Cardiac muscle cell (in vitro differentiated cells and primary cell): Measurements from ENCODE around the gene SENP3. TPM values are rescaled to one million over a fixed set of nuclear protein-coding genes. Genes with fewer than 3 reads are reported as not detected.
A peak's percentile ranks its signal among the peaks of the same experiment; 100 is the strongest.

ENCODE experiments used
- DNase-seq, 2 donors: peaks; one replicate each; pipeline versions ENCODE4 v3.0.0 to v3.0.0-alpha.2; 2010 to 2017; ENCODE audit warnings: low read depth in 1 of 2, low spot score in 1 of 2
- H3K27ac ChIP-seq: fragments of 200-600 bp; sonication (generic); 2 replicates; pipeline ENCODE4 v1.5.1; 2016
- H3K27me3 ChIP-seq: fragments of 200-600 bp; sonication (generic); 2 replicates; pipeline ENCODE4 v1.6.0; 2016; ENCODE audit warnings: control low read depth
- H3K36me3 ChIP-seq: fragments of 200-600 bp; sonication (generic); 2 replicates; pipeline ENCODE4 v1.5.1; 2016; ENCODE audit warnings: control low read depth
- H3K4me1 ChIP-seq: fragments of 200-600 bp; sonication (generic); 2 replicates; pipeline ENCODE4 v1.8.1; 2017; ENCODE audit warnings: low read depth, mild to moderate bottlenecking, mixed run types
- H3K4me3 ChIP-seq: fragments of 200-600 bp; sonication (generic); 2 replicates; pipeline ENCODE4 v1.5.1; 2016; ENCODE audit warnings: mild to moderate bottlenecking
- H3K9me3 ChIP-seq: fragments of 200-600 bp; sonication (generic); 2 replicates; pipeline ENCODE4 v1.5.1; 2017; ENCODE audit warnings: low read depth, mild to moderate bottlenecking, control low read depth
- polyA plus RNA-seq: library from polyadenylated mRNA; unstranded; fragments of >200 nt; fragmentation: Nextera tagmentation; extraction: Ambion mirVana; gene quantifications from 2 replicates; pipeline ENCODE4 v1.2.1, GENCODE V29; 2016
- total RNA-seq: library from RNA; depleted of rRNA; stranded (reverse); fragments of >200 nt; gene quantifications from 2 replicates; pipeline ENCODE4 v1.2.3, GENCODE V29; 2016
- TF ChIP-seq, protein P1 (sequence below): IDR thresholded peaks from 2 replicates; pipeline ENCODE4 v1.5.1; 2012; ENCODE audit warnings: low read depth, mild to moderate bottlenecking, low read length

Gene SENP3
- total and polyA plus RNA-seq, 2 experiments from 2014 or later = 45.0 to 78.9 TPM

DNA sequence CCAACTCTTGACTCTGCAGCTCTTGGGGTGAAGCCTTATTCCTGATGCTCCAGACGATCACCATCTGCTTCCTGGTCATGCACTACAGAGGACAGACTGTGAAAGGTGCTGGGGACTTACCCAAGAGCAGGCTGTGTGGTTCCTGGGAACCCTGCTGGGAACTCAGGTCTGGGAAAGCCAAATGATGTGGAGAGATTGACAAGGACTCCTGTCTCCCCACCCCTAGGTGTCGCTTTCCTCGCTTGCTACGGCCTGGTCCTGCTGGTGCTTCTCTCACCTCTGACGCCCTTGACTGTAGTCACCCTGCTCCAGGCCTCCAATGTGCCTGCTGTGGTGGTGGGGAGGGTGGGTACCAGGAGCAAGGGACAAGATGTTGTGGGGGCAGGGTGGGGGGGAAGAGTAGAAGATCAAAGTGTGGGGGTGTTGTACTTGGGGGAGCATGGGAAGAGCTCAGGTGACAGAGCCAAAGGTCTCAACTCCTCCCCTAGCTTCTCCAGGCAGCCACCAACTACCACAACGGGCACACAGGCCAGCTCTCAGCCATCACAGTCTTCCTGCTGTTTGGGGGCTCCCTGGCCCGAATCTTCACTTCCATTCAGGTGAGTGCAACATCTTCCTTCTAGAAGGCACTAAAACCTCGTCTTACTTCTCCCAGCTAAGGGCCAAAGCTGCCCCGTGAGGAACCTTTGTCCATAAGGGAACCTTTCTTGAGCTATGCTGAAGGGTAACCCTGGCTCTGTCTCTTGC, 25.1 kb downstream of the SENP3 start:
- DNase-seq = peak in 1 of 2 donors; percentile 40
- TF ChIP-seq, protein P1, sequence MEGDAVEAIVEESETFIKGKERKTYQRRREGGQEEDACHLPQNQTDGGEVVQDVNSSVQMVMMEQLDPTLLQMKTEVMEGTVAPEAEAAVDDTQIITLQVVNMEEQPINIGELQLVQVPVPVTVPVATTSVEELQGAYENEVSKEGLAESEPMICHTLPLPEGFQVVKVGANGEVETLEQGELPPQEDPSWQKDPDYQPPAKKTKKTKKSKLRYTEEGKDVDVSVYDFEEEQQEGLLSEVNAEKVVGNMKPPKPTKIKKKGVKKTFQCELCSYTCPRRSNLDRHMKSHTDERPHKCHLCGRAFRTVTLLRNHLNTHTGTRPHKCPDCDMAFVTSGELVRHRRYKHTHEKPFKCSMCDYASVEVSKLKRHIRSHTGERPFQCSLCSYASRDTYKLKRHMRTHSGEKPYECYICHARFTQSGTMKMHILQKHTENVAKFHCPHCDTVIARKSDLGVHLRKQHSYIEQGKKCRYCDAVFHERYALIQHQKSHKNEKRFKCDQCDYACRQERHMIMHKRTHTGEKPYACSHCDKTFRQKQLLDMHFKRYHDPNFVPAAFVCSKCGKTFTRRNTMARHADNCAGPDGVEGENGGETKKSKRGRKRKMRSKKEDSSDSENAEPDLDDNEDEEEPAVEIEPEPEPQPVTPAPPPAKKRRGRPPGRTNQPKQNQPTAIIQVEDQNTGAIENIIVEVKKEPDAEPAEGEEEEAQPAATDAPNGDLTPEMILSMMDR = no peak
- no peaks in the 10 kb centered on the region for H3K27me3 ChIP-seq
- H3K4me1 ChIP-seq = peaks cover 16% of the 10 kb centered on the region
- no peak overlapping the region for H3K27ac ChIP-seq
- peaks cover 2% of the 10 kb centered on the region for H3K36me3 ChIP-seq
- no peaks in the 10 kb centered on the region for H3K9me3 ChIP-seq
- H3K4me3 ChIP-seq = no peak overlapping the region

DNA sequence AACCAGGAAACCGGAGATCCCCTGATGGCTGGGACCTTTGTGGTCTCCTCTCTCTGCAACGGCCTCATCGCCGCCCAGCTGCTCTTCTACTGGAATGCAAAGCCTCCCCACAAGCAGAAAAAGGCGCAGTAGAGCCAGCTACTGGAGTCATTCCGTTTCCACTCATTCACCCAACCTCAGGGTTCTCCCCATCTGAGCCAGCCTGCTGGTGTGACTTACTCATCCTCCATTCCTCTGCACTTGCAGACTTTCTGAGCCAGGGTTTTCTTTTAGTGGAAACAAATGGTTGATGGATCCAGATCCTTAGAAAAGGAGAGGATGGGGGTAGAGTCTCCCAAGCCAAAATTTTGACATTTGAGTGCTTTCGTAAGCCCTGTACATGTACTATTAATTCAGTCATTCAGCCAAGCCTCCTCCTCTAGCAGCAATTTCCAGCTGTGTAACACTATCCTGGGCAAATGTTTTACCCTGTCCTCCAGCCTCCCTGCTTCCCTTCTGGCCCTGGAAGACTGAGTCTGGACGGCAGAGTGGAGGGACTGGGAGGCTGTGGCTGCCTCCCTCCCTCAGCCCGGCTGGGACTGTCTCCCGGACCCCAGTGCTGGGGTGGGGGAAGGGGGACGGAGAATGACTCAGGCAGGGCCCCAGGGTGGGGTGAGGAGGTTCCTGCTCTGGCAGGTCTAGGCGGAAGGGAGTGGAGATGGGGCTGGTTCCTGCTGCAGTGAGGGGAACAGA, 25.9 kb downstream of the SENP3 start:
- peaks cover 15% of the 10 kb centered on the region for H3K4me1 ChIP-seq
- H3K36me3 ChIP-seq = peaks cover 9% of the 10 kb centered on the region
- H3K27ac ChIP-seq = no peak overlapping the region
- no peaks in the 10 kb centered on the region for H3K9me3 ChIP-seq
- TF ChIP-seq, protein P1 = no peak
- peak in 1 of 2 donors; percentile 76 for DNase-seq
- H3K4me3 ChIP-seq = no peak overlapping the region
- no peaks in the 10 kb centered on the region for H3K27me3 ChIP-seq

DNA sequence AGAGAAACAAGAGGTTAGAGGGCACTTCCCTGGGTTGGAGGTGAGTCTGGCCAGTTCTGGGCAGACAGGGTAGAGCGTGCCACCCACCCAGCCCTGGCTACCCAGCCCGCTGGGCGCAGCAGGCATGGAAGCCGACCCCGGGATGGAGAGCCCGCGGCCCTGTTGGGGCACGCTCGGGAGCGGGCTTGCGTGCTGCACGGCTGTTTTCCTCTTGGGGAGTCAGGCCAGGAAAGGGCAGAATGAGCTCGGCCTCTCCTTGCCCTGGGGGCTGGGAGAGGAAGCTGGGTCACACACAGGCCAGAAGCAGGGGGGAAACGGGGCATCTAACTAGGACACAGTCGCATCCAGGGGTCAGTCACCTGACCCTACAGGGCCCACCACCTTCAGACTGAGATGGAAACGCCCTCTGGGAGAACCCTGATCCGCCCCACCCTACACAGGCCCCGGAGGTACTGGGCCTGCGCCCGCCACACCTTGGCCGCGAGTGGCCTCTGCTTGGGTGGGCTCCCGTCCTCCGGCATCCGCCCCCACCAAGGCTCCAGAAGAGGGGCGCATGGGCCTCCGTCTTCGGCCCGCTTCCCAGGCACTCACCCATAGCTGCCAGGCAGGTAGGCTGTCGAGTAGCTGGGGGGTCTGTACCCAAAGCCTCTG, 27.0 kb downstream of the SENP3 start:
- H3K4me1 ChIP-seq = peaks cover 7% of the 10 kb centered on the region
- H3K27ac ChIP-seq = no peak overlapping the region
- H3K36me3 ChIP-seq = peaks cover 19% of the 10 kb centered on the region
- no peaks in the 10 kb centered on the region for H3K9me3 ChIP-seq
- H3K27me3 ChIP-seq = no peaks in the 10 kb centered on the region
- no peak overlapping the region for H3K4me3 ChIP-seq
- no peak for DNase-seq
- TF ChIP-seq, protein P1 = no peak

DNA sequence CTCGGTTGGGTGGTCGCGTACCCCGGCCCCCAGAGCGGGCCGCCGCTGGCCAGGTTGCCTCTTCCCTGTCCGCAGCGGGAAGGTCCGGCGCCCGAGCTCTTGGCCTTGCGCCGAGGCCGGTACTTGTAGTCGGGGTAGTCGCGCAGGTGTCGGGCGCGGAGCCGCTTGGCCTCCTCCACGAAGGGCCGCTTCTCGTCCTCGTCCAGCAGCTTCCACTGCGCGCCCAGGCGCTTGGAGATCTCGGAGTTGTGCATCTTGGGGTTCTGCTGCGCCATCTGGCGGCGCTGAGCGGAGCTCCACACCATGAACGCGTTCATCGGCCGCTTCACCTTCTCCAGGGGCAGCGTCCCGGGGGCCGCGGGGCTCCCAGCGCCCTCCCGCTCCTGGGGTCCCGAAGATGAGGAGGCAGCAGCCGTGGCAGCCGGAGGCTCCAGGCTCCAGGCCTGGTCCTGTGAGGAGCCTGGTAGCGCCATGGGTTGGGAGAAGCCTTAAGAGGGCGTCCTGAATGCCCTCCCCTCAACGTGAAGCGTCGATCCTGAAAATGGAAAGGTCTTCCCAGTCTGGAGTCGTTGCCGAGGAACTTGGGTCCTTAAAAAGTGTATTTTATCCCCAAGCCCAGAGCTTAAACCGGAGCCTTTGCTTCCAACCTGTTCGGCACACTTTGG, 27.6 kb downstream of the SENP3 start:
- Histone ChIP-seq H3K27ac (no peak overlapping the region), H3K9me3 (no peaks in the 10 kb centered on the region), H3K4me3 (no peak overlapping the region), H3K4me1 (peaks cover 6% of the 10 kb centered on the region), H3K27me3 (no peaks in the 10 kb centered on the region), H3K36me3 (peaks cover 25% of the 10 kb centered on the region)
- TF ChIP-seq, protein P1 = peak; percentile 83
- DNase-seq = peak; percentile 85 to 88
